Smooth muscle cell of bladder (primary cell): ENCODE data around the gene KRT73. TPM values are rescaled to one million over a fixed set of nuclear protein-coding genes. Genes with fewer than 3 reads are reported as not detected.

Experiments
- total RNA-seq: library from RNA; depleted of rRNA; stranded (reverse); fragments of >200 nt; gene quantifications from 2 replicates; pipeline ENCODE4 v1.2.3, GENCODE V29; 2014

Gene KRT73
- total RNA-seq = not detected in 2 replicates

GRCh38 chr12:52618216-52618615 lies at the start of gene KRT73:
KRT73 (minus strand) TSS chr12:52618559; CDS start chr12:52618524, 35 bp downstream.

GRCh38 chr12:52651726-52652261 lies 33.4 kb upstream of the KRT73 start, which contains the start of gene KRT2:
KRT2 (minus strand) TSS chr12:52652211; CDS start chr12:52652142, 69 bp downstream.

GRCh38 chr12:52600941-52601481 lies 17.3 kb downstream of the KRT73 start, which contains the start of gene KRT72:
KRT72 (minus strand) TSS chr12:52601463; CDS start chr12:52601452, 11 bp downstream.

GRCh38 chr12:52573743-52574142 lies 44.6 kb downstream of the KRT73 start, which contains the start of gene KRT74:
KRT74 (minus strand) TSS chr12:52573843; CDS start chr12:52573777, 66 bp downstream.

Other genes with a start within 250 kb of the KRT73 start
- not detected in 2 replicates for gene KRT84, start 232.9 kb downstream of the KRT73 start, total RNA-seq
- gene KRT82, start 212.2 kb downstream of the KRT73 start, total RNA-seq = not detected in 2 replicates
- gene KRT75, start 184.2 kb downstream of the KRT73 start, total RNA-seq = not detected in 2 replicates
- gene KRT6B, start 166.4 kb downstream of the KRT73 start, total RNA-seq = 0.14 and 0.18 TPM in 2 replicates
- not detected in 2 replicates for gene KRT6C, start 144.8 kb downstream of the KRT73 start, total RNA-seq
- gene KRT6A, start 125.3 kb downstream of the KRT73 start, total RNA-seq = 3.7 and 22.8 TPM in 2 replicates
- 1.3 and 2.3 TPM in 2 replicates for gene KRT5, start 98.2 kb downstream of the KRT73 start, total RNA-seq
- not detected in 2 replicates for gene KRT71, start 65.4 kb downstream of the KRT73 start, total RNA-seq
- gene KRT74, start 44.7 kb downstream of the KRT73 start, total RNA-seq = not detected in 2 replicates
- gene KRT72, start 17.1 kb downstream of the KRT73 start, total RNA-seq = not detected in 2 replicates
- not detected in 2 replicates for gene KRT2, start 33.7 kb upstream of the KRT73 start, total RNA-seq
- not detected in 2 replicates for gene KRT1, start 61.8 kb upstream of the KRT73 start, total RNA-seq
- gene KRT77, start 85.0 kb upstream of the KRT73 start, total RNA-seq = not detected in 2 replicates
- gene KRT76, start 158.8 kb upstream of the KRT73 start, total RNA-seq = not detected in 2 replicates
- gene KRT3, start 177.6 kb upstream of the KRT73 start, total RNA-seq = not detected in 2 replicates
- gene KRT4, start 195.6 kb upstream of the KRT73 start, total RNA-seq = 0.14 TPM in 1 of 2 replicates, not detected in the other
- not detected in 2 replicates for gene KRT79, start 215.8 kb upstream of the KRT73 start, total RNA-seq
- not detected in 2 replicates for gene KRT78, start 230.4 kb upstream of the KRT73 start, total RNA-seq